HG02870 (cell line): Measurements from ENCODE around the gene AVPR2.

Experiments used
- ATAC-seq: cut with Tn5 transposase; IDR thresholded peaks from one replicate; pipeline ENCODE4 v1.9.1; 2021; ENCODE audit warnings: mild to moderate bottlenecking, moderate library complexity; ENCODE audit not compliant: unreplicated experiment

The AVPR2 gene

DNA sequence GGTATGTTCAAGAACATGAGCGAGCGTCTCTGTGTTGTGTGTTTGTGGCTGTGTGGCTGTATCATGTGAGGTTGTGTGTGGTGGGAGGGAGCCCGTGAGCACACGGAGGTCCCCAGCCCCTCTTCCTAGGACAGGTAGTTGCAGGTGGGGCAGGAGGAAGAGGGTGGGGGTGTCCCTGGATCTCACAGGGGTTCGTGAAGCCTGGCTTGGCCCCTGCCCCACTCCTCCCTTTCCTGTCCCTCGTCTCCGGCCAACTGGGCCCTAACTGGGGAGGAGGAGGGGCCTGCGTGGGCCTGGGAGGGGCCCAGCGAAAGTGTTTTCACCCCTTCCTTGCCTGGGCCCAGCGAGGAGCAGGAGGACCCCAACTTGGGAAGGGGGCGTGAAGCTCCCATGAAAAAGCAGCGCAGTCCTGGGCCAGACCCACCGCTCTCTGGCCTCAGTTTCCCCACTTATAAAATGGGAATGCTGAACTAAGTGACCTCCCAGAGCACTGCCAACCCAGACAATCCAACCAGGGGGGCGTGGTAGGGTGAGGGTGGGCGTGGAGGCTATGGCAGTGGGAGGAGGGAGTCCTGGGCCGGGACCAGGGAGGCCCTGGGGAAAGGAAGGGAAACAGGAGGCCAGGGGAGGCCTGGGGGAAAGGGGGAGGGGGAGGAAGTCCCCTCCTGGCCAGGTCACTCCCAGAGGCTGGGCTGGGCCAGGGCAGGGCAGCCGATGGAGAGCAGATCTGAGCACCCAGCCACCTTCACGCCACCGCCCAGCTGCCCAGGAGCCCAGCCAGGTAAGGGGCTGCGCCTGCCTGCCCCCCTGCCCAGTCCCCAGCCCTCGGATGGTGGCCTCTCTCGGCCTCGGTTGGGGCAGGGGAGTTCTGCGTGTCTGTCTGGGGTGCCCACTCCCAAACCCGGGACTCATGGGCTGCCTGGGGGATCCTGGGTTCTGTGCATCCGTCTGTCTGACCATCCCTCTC lies at the start of gene AVPR2:
Gene AVPR2 (plus strand): TSS at position 683 of the 967 bp plus-strand sequence. CDS start 473 bp downstream, outside the sequence.
- ATAC-seq, result no peak

GRCh38 chrX:153854702-153855101 lies 49.8 kb upstream of the AVPR2 start:
- ATAC-seq, result no peak

DNA sequence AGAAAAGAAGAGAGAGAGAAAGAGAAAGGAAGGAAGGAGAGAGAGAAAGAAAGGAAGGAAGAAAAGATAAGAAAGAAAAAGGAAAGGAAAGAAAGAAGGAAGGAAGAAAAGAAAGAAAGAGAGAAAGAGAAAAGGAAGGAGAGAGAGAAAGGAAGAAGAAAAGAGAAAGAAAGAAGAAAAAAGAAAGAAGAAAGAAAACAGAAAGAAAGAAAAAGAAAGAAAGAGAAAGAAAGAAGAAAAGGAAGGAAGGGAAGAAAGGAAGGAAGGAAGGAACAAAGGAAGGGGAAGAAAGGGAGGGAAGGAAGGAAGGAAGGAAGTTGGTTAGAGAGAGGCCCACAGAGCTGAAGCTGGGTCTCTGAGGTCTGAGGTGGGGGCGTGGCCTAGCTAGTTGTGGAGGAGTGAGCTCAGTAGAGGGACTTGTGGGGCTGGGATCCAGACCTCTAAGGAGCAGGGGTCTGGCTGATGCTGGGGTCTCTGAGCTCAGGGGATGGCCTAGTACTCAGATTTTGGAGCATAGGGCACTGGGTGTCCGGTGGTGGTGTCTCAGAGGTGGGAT lies 47.0 kb upstream of the AVPR2 start:
- no peak for ATAC-seq

DNA sequence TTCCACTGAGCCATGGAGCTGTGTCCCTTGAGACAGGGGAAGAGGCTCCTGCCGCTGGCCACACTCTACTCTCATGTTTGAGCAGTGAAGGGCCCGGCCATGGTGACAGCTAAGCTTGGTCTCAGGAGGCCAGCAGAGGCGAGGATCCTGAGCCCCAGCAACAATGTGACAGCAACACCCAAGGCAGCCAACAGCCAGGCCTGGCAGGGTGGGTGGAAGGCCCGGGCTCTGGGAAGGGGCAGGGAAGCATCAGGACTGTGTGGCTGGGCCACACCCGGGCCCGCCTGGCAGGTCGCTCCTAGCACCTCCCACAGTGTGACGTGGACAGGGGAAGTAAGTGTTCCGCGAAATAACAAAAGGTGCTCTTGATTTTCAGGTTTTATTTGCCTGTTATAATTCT lies 43.3 kb upstream of the AVPR2 start:
- no peak for ATAC-seq

DNA sequence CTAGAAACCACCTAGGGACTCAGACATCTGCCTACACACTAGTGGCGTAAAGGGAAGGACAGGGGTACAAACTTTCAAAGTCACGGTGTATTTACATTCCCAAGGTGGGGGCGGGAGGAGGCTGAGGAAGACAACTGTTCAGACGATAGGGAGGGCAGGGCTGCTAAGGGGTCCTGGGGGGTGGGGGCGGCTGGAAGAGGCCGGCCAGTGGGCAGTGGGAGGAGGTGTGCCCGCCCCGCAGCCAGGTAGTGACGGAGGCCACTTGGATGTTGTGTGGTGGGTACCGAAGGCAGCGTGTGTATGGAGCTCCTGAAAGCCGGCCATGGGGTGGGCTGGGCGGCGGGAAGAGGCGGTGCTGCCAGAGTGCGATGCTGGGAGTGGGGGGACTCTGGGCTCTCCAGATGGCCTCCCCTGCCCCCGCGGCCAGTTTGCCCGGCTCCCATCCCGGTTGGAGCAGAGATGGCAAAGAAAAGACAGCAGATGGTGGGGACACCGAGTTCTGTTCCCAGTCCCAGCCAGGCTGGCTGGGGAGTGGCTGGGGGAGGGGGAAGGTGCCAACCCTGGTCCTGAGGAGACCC lies 42.7 kb upstream of the AVPR2 start:
- ATAC-seq, result no peak

DNA sequence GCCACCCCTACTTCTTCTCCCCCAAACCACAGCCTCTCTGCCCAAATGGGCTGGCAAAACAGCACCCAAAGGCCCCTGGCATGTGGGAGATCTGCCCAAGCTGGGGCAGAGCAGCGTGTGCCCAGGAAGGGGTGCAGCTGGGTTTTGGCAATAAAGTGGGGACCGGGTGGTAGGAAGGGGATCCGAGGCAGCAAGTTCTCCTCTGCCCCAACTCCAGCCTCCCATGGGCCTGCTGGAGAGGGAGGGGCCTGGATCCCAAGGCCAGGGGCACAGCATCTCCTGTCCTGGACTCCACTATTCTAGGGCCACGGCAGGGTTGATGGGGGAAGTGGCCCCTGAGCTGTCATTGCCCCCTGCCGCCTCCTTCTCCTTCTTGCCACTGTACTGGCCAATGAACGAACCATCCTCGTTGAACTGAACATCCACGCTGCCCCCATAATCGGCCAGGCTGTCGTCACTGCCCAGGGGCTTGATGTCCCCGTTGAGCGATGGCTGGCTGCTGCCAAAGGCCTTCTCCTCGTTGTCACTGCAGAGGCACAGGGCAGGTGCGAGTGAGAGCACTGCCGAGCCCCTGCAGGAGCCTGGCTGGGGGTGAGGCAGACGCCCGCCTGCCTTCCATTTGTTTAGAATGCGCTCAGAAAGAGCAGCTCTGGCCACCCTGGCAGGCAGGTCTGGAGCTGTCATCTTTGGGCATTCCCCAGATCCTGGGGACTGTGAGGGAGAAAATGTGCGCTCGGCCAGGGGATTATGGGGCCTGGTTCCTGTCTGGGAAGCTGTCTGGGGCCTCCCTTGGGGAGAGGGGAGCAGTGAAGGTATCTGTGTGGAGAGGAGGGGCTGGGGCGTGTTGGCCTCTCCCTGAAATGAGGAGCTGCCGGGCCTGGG lies 41.9 kb upstream of the AVPR2 start:
- ATAC-seq, result no peak

DNA sequence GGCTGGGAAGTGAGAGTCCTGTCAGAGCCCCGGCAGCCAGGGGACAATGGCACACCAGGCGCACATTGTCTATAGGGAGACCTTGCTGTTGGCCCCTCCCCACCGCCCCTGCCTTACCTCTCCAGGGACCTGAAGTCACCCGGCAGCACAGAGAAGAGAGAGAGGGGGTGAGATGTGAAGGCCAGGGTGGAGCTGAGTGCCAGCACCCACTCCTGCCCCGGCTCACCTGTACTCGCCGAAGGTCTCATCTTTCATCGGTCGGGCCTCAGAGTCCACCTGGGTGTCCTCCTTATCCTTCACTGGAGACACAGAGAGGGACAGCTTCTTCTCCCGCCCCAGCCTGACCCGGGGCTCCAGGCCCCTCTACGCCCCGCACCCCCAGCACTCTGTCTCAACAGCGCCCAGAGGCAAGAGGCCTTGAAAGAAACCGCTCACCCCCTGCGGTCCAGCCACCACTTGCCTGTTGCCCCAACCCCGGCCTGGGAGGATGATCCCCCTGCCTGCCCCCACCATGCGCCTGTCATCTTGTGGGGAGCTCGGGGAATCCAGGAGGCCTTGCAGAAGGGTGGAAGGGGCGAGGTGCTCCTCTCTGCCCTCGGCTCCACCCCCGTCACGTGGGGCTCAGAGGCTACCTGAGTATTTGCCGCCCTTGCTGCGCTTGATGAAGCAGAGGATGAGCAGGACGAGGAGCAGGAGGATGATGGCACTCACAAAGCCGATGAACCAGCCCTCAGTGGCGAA lies 41.1 kb upstream of the AVPR2 start:
- no peak for ATAC-seq

DNA sequence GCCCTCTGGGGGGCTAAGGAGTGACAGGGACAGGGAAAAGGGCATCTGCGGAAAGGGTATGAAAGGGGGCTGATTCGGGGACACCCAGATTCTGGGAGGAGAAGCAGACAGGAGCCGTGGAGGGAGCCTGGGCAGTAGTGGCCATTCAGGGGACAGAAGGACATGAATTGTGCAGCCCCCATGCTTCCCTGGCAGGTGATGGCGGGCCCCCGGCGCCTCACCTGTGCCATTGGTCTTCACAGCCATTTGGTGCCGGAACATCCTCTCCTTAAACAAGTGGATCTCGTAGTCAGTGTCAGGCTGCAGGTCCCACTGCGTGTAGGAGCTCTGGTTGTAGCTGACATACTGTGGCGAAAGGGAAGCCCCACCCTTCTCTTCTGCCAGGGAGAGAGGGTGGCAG lies 40.4 kb upstream of the AVPR2 start:
- ATAC-seq, result no peak

- no peak for ATAC-seq
Measured at GRCh38 chrX:153864561-153865320, 39.7 kb upstream of the AVPR2 start.

DNA sequence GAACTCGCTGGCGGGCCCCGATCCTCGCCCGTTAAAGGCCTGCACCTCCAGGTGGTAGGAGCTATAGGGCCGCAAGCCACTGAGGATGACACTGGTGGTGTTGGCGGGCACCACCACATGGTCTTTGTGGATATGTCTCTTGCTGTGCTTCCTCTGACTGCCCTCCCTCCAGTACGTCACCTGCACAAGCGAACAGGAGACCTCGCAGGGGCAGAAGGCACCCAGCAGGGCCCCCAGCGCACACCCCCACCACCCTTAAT lies 39.2 kb upstream of the AVPR2 start:
- ATAC-seq, result no peak

DNA sequence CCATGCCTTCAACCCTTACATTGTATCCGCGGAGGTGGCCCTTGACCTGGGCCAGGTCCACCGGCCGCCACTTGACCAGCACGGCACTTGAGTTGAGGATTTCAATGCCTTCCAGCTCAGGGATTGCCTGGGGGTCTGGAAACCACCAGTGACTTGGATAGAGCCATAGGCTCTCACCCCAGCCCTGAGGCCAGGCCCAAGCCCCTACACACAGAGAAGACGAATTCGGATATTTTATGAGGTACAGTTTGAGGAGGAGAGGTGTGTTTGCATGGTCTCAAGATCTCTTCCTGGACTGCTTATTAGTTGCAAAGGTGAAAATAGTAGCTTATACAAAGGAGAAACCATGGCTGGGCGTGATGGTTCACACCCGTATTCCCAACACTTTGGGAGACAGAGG lies 38.8 kb upstream of the AVPR2 start:
- no peak for ATAC-seq

- no peak for ATAC-seq
Measured at GRCh38 chrX:153866302-153867019, 38.0 kb upstream of the AVPR2 start.

DNA sequence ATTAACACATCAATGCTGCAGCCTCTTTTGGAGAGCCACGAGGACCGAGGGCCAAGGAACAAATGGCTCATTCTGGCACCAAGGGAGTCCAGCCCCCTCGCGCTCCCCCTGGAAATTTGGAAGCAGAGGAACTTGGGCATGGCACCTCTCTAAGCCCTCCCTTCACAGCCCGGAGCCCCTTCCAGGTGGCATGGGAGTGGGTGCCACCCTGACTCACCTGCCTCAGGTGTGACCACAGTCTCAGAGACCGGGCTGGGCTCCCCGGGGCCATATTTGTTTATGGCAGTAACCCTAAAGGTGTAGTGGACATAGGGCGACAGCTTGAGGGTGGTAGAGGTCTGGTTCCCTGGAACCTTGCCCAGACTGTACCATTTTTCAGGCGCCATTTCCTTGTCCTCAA lies 37.3 kb upstream of the AVPR2 start:
- ATAC-seq, result no peak

- no peak for ATAC-seq
Measured at GRCh38 chrX:153867671-153868070, 36.8 kb upstream of the AVPR2 start.

DNA sequence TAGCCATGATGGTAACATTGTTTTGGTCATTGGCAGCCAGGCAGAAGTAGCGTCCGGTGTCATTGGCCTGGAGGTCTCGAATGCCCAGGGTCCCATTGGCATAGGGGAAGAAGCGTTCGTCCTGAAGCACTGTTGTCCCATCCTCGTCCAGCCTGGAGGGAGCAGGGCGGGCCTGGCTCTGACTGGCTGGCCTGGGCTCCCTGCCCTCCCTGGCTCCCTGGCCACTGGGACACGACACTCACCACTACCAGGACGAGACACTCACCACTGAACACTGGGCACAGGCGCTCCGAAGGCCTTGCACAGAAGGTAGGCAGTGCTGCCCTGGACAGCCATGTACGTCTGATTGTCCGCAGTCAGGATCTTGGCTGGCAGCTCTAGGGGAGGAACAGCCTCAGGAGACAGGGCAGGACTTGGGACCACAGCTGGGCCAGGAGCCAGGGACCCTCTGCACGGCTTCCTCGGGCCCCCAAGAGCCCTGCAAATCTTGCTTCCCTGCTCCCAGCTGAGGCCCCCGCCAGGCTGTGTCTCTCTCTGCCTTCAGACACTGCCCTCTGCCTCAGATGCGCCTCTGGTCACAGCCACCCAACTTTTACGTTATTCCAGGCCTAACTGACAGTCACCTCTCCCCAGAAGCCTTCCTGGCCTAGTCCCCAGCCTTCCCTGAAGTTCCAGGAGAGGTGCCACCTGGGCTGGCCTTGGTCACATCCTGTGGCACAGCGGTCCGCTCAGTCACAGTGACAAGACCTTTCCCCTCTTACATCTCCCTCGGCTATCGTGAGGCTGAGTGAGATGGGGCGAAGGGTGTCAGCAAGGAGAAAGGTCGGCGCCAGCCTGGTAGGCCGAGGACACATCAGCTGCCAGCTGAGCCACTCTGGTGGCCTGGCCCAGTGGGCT lies 35.6 kb upstream of the AVPR2 start:
- ATAC-seq, result no peak

DNA sequence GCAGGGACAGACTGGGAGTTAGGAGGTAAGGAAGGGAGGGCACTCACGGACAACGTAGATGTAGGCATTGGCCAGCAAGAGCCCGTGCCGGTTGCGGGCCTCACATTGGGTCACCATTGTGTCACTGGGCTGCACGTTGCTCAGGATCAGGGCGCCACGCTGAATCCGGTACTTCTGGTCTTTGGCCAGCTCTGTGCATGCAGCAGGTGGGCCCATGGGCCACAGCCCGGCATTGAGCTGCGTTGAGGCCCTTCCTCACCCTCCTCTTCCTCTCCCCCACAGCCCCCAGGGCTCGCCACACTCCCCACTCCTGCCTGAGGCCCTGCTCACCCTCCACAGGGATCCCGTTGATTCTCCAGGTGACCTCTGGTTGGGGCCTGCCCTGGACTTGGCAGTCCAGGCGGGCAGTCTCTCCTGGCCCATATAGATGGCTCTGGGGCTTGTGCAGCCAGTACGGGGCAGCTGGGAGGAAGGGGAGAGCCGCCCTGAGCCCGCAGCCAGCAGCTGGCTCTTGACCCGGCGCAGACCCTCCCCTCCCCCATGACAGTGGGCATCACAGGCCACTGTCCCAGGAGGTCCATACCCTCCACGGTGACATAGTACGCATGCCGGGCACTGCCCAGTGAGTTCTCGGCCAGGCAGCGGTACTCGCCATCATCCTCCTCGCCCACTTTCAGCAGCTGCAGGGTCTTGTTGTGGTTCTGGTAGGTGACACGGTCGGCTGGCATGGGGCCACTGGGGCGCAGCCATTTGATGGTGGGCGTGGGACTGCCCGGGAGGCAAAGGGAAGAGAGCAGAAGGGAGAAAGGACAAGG lies 34.8 kb upstream of the AVPR2 start:
- no peak for ATAC-seq

DNA sequence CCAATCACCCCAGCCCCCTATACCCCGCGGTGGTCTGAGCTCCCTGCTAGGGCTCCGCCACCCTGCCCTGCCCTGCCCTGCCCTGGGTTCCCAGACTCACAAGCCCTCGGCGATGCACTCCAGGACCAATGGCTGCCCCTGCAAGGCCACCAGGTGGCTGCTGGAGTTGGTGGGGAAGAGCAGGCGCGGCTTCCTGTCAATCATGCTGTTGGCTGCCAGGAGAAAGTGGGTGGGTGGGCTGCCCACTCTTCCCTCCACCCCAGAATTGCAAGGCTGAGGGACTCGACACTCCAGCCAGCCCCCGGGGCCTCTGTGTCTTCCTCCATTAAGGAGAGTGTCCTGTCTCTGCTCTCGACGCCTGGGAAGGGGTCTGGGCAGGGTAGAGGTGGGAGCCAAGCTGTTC lies 34.2 kb upstream of the AVPR2 start:
- ATAC-seq, result no peak
